Ovary (tissue), 3 donors: Measurements from ENCODE around the gene MYBPC3.

ENCODE experiments used
- CTCF ChIP-seq, 3 donors: fragments of 450-650 bp in 2 of 3; fragments of 200-600 bp in 1 of 3; IDR thresholded peaks; one replicate each; pipeline versions ENCODE4 v1.5.1 to v1.8.0; 2016 to 2022; ENCODE audit warnings: antibody characterized with exemption in 3 of 3, mild to moderate bottlenecking in 1 of 3
- POLR2A ChIP-seq: fragments of 450-650 bp; IDR thresholded peaks from one replicate; pipeline ENCODE4 v1.6.1; 2017; ENCODE audit warnings: antibody characterized with exemption, mild to moderate bottlenecking, moderate library complexity
- donor health status: DM: no; HTN: no; CAD: no.

DNA sequence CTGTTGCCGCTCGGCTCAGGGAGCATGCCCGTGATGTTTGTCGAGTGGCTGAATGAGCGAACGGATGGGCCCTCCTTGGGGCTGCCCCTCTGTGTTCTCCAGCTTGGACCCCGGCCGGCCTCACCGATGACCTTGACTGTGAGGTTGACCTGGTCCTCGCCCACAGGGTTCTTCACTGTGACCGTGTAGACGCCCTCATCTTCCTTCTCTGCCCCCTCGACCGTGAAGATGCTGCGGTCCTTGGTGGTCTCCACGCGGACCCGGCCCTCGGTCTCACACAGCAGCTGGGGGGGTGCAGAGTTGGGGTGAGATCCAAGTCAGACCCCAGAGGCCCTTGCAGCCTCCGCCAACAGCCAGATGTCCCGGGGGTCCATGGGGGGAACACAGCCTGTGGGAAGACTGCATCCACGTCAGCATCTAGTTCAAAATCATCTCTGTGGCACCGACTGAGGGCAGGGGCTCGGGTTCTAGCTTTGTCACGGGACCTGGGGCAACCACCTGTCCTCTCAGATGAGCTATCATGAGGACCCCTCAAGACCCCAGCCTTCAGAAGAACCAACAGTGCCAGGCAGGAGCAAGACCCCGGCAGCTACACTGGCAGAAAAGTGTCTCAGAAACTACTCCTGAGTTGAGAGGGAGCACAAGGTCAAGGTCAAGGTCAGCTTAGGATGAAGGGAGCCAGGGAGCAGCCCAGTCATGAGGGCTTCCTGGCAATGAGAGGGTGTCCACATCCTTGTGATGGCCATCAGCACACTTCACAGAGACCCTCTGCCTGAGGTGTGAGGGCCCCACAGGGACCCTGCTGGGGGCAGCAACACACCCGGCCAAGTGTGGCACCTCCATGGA is 13.9 kb downstream of the MYBPC3 start:
- no peak for TF ChIP-seq CTCF (IDR thresholded peaks at IDR 0.05)
- TF ChIP-seq POLR2A = no peak
